Epidermal melanocyte (primary cell): ENCODE measurements around the gene CYB5R3.
"Not testable (repeated sequence)": the region's sequence is repeated elsewhere in the genome, so short reads cannot be mapped to it uniquely, and the experiment has no call there.

Experiments
- DNase-seq: peaks from one replicate; pipeline ENCODE4 v3.0.0; 2011; ENCODE audit warnings: low spot score; ENCODE audit not compliant: insufficient read length

CYB5R3 gene

GRCh38 chr22:42571068-42571467, 78.1 kb downstream of the CYB5R3 start:
- not testable (repeated sequence) for DNase-seq

GRCh38 chr22:42570580-42570979, 78.6 kb downstream of the CYB5R3 start:
- not testable (repeated sequence) for DNase-seq

GRCh38 chr22:42567950-42568349, 81.2 kb downstream of the CYB5R3 start:
- DNase-seq: not testable (repeated sequence)
